GM18861 (cell line): Measurements from ENCODE around the gene DAZL.
"Not testable (repeated sequence)": the region's sequence is repeated elsewhere in the genome, so short reads cannot be mapped to it uniquely, and the experiment has no call there.

Experiments
- ATAC-seq: cut with Tn5 transposase; IDR thresholded peaks from one replicate; pipeline ENCODE4 v1.9.1; 2021; ENCODE audit not compliant: unreplicated experiment

DAZL gene

GRCh38 chr3:16604887-16605602 is at the start of gene DAZL:
TSS of gene DAZL (minus strand) at chr3:16605423. CDS start at chr3:16605205, 218 bp downstream.
- no peak for ATAC-seq

- no peak for ATAC-seq
Observed at GRCh38 chr3:16654976-16655375, 49.8 kb upstream of the DAZL start.

GRCh38 chr3:16653712-16654111 is 48.5 kb upstream of the DAZL start:
- ATAC-seq: no peak

GRCh38 chr3:16647668-16648067 is 42.4 kb upstream of the DAZL start:
- no peak for ATAC-seq

- no peak for ATAC-seq
Observed at GRCh38 chr3:16639806-16640205, 34.6 kb upstream of the DAZL start.

- no peak for ATAC-seq
Observed at GRCh38 chr3:16633948-16634347, 28.7 kb upstream of the DAZL start.

GRCh38 chr3:16632395-16632794 is 27.2 kb upstream of the DAZL start:
- no peak for ATAC-seq

GRCh38 chr3:16618721-16619120 is 13.5 kb upstream of the DAZL start:
- ATAC-seq: no peak

GRCh38 chr3:16617155-16617554 is 11.9 kb upstream of the DAZL start:
- not testable (repeated sequence) for ATAC-seq

- ATAC-seq: no peak
Observed at GRCh38 chr3:16616083-16616482, 10.9 kb upstream of the DAZL start.

GRCh38 chr3:16614033-16615031 is 9.1 kb upstream of the DAZL start:
- no peak for ATAC-seq

GRCh38 chr3:16609927-16610580 is 4.8 kb upstream of the DAZL start:
- ATAC-seq: no peak

- ATAC-seq: no peak
Observed at GRCh38 chr3:16608816-16609215, 3.6 kb upstream of the DAZL start.

- no peak for ATAC-seq
Observed at GRCh38 chr3:16607718-16608117, 2.5 kb upstream of the DAZL start.

GRCh38 chr3:16606398-16606797 is 1.2 kb upstream of the DAZL start:
- no peak for ATAC-seq

GRCh38 chr3:16605966-16606365 is 743 bp upstream of the DAZL start:
- no peak for ATAC-seq

GRCh38 chr3:16604433-16604832 is 790 bp downstream of the DAZL start:
- no peak for ATAC-seq

- ATAC-seq: no peak
Observed at GRCh38 chr3:16601537-16602005, 3.7 kb downstream of the DAZL start.

- no peak for ATAC-seq
Observed at GRCh38 chr3:16600780-16601536, 4.3 kb downstream of the DAZL start.

GRCh38 chr3:16599694-16600093 is 5.5 kb downstream of the DAZL start:
- no peak for ATAC-seq
